Peyer's patch (tissue), 4 donors: ENCODE data around the gene PIN1. TPM values are rescaled to one million over a fixed set of nuclear protein-coding genes. Genes with fewer than 3 reads are reported as not detected.

Experiments
- DNase-seq, 3 donors: peaks; one replicate each; pipeline ENCODE4 v3.0.0-alpha.2; 2017 to 2019
- H3K27ac ChIP-seq, 4 donors: fragments of 200-600 bp; sonication (generic); one replicate each; pipeline ENCODE4 v1.5.1; 2016 to 2019
- H3K27me3 ChIP-seq, 2 donors: fragments of 200-600 bp; sonication (generic); one replicate each; pipeline ENCODE4 v1.5.1; 2019
- H3K36me3 ChIP-seq, 3 donors: fragments of 200-600 bp; sonication (generic); one replicate each; pipeline ENCODE4 v1.5.1; 2016 to 2019
- H3K4me1 ChIP-seq, 4 donors: fragments of 200-600 bp; sonication (generic); one replicate each; pipeline ENCODE4 v1.5.1; 2016 to 2019
- H3K4me3 ChIP-seq, 4 donors: fragments of 200-600 bp; sonication (generic); 1 replicate in 3 of 4; 2 replicates in 1 of 4; pipeline ENCODE4 v1.5.1; 2016 to 2019; ENCODE audit warnings: mild to moderate bottlenecking in 1 of 4
- H3K9me3 ChIP-seq, 4 donors: fragments of 200-600 bp; sonication (generic); one replicate each; pipeline ENCODE4 v1.5.1; 2016 to 2019; ENCODE audit warnings: mild to moderate bottlenecking in 1 of 4
- POLR2A ChIP-seq, 2 donors: fragments of 450-650 bp; IDR thresholded peaks; one replicate each; pipeline ENCODE4 v1.5.1; 2017; ENCODE audit warnings: antibody characterized with exemption in 2 of 2, mild to moderate bottlenecking in 2 of 2, moderate library complexity in 2 of 2
- total RNA-seq, 4 donors: library from RNA; depleted of rRNA; stranded (reverse); fragments of >200 nt; gene quantifications; one replicate each; pipeline ENCODE4 v1.1.0, GENCODE V29; 2016
- TF ChIP-seq, protein P1 (sequence below), 6 experiments: fragments of 450-650 bp in 4 of 6; fragments of 200-600 bp in 2 of 6; sonication (generic) in 1 of 6; IDR thresholded peaks; one replicate each; pipeline ENCODE4 v1.5.1; 2017 to 2019; ENCODE audit warnings: antibody characterized with exemption in 6 of 6, mild to moderate bottlenecking in 3 of 6, moderate library complexity in 1 of 6

The PIN1 gene
- total RNA-seq, 4 donors from 2014 or later = 35.7 to 89.1 (median 61.1) TPM

DNA sequence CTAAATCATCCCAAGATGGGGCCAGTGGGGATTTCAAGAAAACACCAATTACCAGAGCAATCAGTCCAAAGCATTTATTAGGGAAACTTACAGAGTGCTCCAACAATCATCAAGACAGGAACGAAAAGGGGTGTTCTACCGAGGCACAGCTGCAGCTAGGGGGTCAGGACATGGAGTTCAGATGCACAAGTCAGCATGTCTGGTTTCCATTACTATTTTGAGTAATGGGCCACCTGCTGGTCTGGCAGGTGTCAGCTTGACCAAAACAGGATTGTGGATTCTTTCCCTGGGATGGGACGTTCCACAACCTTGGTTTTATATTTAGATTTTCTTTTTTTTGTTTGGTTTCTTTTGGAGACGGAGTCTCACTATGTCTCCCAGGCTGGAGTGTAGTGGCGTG, 11.3 kb upstream of the PIN1 start:
- no peak for TF ChIP-seq POLR2A (IDR thresholded peaks at IDR 0.05)
- TF ChIP-seq, protein P1, sequence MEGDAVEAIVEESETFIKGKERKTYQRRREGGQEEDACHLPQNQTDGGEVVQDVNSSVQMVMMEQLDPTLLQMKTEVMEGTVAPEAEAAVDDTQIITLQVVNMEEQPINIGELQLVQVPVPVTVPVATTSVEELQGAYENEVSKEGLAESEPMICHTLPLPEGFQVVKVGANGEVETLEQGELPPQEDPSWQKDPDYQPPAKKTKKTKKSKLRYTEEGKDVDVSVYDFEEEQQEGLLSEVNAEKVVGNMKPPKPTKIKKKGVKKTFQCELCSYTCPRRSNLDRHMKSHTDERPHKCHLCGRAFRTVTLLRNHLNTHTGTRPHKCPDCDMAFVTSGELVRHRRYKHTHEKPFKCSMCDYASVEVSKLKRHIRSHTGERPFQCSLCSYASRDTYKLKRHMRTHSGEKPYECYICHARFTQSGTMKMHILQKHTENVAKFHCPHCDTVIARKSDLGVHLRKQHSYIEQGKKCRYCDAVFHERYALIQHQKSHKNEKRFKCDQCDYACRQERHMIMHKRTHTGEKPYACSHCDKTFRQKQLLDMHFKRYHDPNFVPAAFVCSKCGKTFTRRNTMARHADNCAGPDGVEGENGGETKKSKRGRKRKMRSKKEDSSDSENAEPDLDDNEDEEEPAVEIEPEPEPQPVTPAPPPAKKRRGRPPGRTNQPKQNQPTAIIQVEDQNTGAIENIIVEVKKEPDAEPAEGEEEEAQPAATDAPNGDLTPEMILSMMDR (IDR thresholded peaks at IDR 0.05) = no peak
- Histone ChIP-seq H3K4me1 (peaks cover 0 to 25% (median 10%) of the 10 kb centered on the region in 4 donors), H3K4me3 (no peak overlapping the region), H3K27ac (no peak overlapping the region), H3K9me3 (no peaks in the 10 kb centered on the region), H3K36me3 (no peaks in the 10 kb centered on the region), H3K27me3 (no peaks in the 10 kb centered on the region)
- no peak for DNase-seq

DNA sequence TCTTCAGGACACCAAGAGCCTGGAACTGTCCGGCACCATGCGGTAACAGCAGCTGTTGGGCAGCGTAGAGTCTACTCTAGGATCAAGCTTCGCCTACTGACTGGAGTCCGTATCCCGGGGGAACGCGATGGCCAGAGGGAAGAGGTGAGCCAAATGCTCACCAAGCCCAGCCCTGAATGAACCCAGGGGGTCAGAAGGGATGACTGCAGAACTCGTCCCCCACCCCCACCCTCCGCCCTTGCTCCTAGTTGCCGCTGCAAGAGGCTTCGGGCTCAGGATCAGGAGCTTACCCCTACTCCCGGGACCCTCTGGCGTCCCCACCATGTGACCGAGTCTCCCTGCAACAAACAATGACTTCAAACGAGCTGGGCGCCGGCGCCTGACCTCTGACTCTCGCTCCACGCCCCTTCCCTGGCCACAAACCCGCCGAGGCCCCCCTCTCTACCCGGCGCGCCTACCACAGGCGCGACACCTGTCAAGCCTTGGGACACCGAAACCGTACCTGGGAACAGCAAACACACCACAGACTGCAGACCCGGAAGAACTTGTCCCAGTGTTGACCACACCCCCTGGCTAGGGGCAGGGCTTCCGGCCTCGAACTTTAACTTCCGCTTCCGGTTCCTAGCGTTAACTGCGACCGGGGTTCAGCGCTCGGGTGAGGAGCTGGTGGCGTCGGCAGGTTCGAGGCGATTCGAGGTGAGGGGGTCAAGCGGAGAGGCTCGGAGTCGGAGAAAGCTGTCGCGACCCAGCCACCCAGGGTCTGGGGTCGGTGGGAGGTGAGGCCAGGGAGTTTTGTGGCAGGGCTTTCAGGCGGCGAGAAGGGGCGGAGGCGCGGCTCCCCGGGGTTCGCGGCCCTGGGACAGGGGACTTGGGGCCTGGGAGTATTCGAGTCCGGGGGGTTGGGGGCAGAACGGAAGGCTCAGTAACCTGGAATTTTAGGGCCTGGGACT, 7.6 kb upstream of the PIN1 start, which contains the start of gene UBL5:
Gene UBL5 (plus strand): TSS at position 630 of the 950 bp plus-strand sequence. CDS start 420 bp downstream, outside the sequence.
- peak within 1 kb of the TSS; percentile 74 to 92 (median 87) for H3K27ac ChIP-seq
- peak; percentile 83 to 96 for TF ChIP-seq POLR2A (IDR thresholded peaks at IDR 0.05)
- TF ChIP-seq, protein P1 (IDR thresholded peaks at IDR 0.05) = no peak
- H3K4me1 ChIP-seq = peaks cover 0 to 27% (median 7%) of the 10 kb centered on the region in 4 donors
- peak; percentile 89 to 96 (median 93) for DNase-seq
- H3K4me3 ChIP-seq = peak within 1 kb of the TSS; percentile 78 to 93 (median 87)
- H3K9me3 ChIP-seq = no peaks in the 10 kb centered on the region
- H3K27me3 ChIP-seq = no peaks in the 10 kb centered on the region
- H3K36me3 ChIP-seq = peaks cover 0 to 12% (median 0%) of the 10 kb centered on the region in 3 donors

DNA sequence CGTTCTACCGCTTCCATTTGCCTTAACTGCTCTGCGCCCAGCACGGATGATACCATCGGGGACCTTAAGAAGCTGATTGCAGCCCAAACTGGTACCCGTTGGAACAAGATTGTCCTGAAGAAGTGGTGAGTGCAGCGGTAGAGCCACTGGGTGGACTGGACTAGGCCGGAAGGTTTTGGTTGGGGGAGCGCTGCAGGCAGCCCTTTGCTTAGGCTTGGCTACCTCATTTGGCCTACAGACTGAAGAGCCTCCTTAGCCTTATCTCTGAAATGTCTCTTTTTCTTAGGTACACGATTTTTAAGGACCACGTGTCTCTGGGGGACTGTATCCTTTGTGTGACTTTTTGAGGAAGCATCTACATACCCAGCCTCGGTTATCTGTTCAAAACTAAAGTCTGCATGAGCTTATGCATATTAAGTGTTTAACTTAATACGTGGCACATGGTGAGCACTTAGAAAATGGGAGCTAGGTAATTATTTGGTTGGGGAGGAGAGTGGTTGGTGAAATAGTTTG, 6.5 kb upstream of the PIN1 start:
- Histone ChIP-seq H3K27me3 (no peaks in the 10 kb centered on the region), H3K36me3 (peaks cover 0 to 12% (median 0%) of the 10 kb centered on the region in 3 donors), H3K4me1 (peaks cover 0 to 27% (median 7%) of the 10 kb centered on the region in 4 donors), H3K9me3 (no peaks in the 10 kb centered on the region), H3K27ac (peak overlapping the region in 2 of 4 donors; percentile 88 to 92), H3K4me3 (peak overlapping the region; percentile 78 to 93 (median 87))
- TF ChIP-seq, protein P1 (IDR thresholded peaks at IDR 0.05) = no peak
- no peak for TF ChIP-seq POLR2A (IDR thresholded peaks at IDR 0.05)
- DNase-seq = no peak

DNA sequence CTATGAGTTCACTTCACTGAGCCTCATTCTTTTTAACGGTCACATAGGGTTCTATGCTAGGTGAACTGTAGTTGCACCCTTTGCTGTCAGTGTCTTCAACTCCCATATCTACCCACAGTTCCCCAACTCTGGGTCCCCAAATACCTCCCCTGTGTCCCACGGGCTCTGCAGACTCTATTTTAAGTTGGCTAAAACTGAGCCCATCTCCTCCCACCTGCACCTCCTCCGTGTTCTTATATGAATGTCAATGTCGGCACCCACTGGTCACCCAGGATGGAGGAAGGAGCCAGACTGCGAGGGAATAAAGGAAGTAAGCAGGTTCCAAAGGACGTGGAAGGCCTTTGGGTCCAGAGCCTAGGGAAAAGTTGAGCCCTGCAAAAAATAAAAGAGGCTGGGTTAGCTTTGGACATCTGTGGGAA, 802 bp upstream of the PIN1 start:
- peaks cover 0 to 17% (median 7%) of the 10 kb centered on the region in 4 donors for H3K4me1 ChIP-seq
- DNase-seq = no peak
- TF ChIP-seq, protein P1 (IDR thresholded peaks at IDR 0.05) = no peak
- TF ChIP-seq POLR2A (IDR thresholded peaks at IDR 0.05) = no peak
- peaks cover 0 to 24% (median 0%) of the 10 kb centered on the region in 3 donors for H3K36me3 ChIP-seq
- peak overlapping the region in 2 of 4 donors; percentile 52 to 83 for H3K27ac ChIP-seq
- no peaks in the 10 kb centered on the region for H3K9me3 ChIP-seq
- no peaks in the 10 kb centered on the region for H3K27me3 ChIP-seq
- H3K4me3 ChIP-seq = peak overlapping the region; percentile 90 to 100 (median 94)

DNA sequence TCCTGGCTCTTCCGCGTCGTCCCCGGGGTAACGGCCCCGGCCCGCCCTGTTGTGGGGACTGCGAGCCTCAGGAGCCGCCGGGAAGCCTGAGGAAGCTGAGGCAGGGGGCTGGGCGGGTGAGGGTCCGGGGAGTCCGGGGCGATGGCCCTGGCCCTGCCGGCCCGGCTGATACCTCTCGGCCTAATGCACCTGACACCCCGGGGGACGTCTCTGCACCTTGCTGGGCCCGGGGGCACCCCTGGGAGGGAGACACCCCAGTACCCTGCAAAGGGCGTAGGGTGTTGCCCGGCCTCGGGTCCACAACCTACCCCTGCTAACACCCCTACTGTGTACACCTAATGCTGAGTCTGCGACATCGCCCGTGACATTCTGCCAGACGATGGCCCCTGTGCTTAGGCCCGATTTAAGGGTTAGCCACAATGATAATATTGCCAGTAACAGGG, 410 bp downstream of the PIN1 start:
- Histone ChIP-seq H3K27me3 (no peaks in the 10 kb centered on the region), H3K9me3 (no peaks in the 10 kb centered on the region), H3K4me3 (peak overlapping the region; percentile 90 to 100 (median 94)), H3K36me3 (peaks cover 0 to 24% (median 0%) of the 10 kb centered on the region in 3 donors), H3K4me1 (peaks cover 0 to 17% (median 7%) of the 10 kb centered on the region in 4 donors), H3K27ac (peak overlapping the region; percentile 69 to 83 (median 76))
- DNase-seq = no peak
- TF ChIP-seq, protein P1 (IDR thresholded peaks at IDR 0.05) = no peak
- no peak for TF ChIP-seq POLR2A (IDR thresholded peaks at IDR 0.05)
